Measurements from ENCODE around the gene CENPS. TPM values are rescaled to one million over a fixed set of nuclear protein-coding genes. Genes with fewer than 3 reads are reported as not detected.

CENPS gene
- total and polyA plus RNA-seq, 2 of the 13 experiments (the other 11 are each of a cell fraction or from before 2014, with no cell fraction given) = 3.3 to 22.0 TPM

DNA sequence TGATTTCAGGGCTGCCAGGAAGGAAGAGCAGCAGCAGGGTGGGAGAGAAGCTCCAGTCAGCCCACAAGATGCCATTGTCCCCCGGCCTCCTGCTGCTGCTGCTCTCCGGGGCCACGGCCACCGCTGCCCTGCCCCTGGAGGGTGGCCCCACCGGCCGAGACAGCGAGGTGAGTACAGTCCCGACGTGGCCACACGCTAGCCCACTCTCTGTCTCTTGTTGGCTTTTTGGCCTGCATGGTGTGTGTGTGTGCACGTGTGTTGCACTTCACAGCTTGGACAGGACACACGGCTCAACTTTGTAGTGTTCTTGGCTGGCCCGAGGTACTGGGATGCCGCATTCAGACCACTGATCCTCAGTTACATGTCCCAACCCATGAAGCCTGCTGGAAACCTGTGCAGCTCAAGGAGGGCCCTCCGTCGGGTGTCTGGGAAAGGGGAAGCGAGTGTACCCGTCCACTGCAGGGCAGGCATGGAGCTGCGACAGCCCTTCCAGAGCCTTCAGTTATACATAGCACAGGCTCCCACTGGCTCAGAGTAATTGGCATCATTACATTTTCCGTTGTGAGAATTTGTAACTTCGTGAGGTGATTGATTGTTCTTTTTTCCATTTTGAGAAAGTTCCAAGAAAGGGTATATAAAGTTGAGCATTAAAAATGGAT lies 20.1 kb downstream of the CENPS start:
- WGBS (ENCODE audit: low lambda C conversion rate) = 95% methylated on average over 11 of the region's 21 CpGs
- POLR2A ChIA-PET = no interaction called here
- no peaks in the 10 kb centered on the region for H3K79me2 ChIP-seq (ENCODE audit: insufficient read depth, low read length)
- no peak overlapping the region for H3K9ac ChIP-seq (ENCODE audit: insufficient read depth, low read depth, low read length)
- no peak overlapping the region for H3K4me3 ChIP-seq (replicated peaks in 1 of 3; ENCODE audit: insufficient read depth in 1 of 3, low read depth in 2 of 3, low read length in 3 of 3)
- H3K4me2 ChIP-seq (ENCODE audit: low read depth, low read length) = no peak overlapping the region
- no peaks in the 10 kb centered on the region for H3K27me3 ChIP-seq (ENCODE audit: control insufficient read depth in 1 of 2, insufficient read depth in 2 of 2, low read length in 2 of 2)
- H3K36me3 ChIP-seq (replicated peaks in 1 of 2; ENCODE audit: control insufficient read depth in 1 of 2, insufficient read depth in 2 of 2, low read length in 2 of 2) = no peaks in the 10 kb centered on the region; a peak in 1 of 5 replicates
- no peak for DNase-seq (ENCODE audit: low spot score)
- no peaks in the 10 kb centered on the region for H4K20me1 ChIP-seq (ENCODE audit: insufficient read depth, low read length)
- no peak for FAIRE-seq
- H2AFZ ChIP-seq (ENCODE audit: low read length) = no peak overlapping the region
- ATAC-seq = peak; percentile 49
- H3K9me3 ChIP-seq (ENCODE audit: low read length) = no peaks in the 10 kb centered on the region
- no TSS peak for BruUV-seq (replicated peaks)
- intact Hi-C loops (cut with micrococcal nuclease; ENCODE audit: unreplicated experiment) = no loop called here
- CTCF ChIA-PET (ENCODE audit: low intra/inter-chr PET ratio, low total read pairs) = no interaction called here
- in situ Hi-C loops (cut with HindIII; ENCODE audit: extremely low pct_ligation_motif_present, low pct_unique_long_range_greater_than_20kb) = no loop called here
- TF ChIP-seq NR2F6 (IDR thresholded peaks at IDR 0.05) (no peak), NR2F6 (CRISPR knock-in tag; IDR thresholded peaks at IDR 0.05) (no peak), AGO2 (optimal IDR thresholded peaks at IDR 0.05; ENCODE audit: low read depth, low read length) (peak; percentile 62), KDM5B (CRISPR knock-in tag; IDR thresholded peaks at IDR 0.05; ENCODE audit: borderline replicate concordance) (no peak), KLF16 (CRISPR knock-in tag; IDR thresholded peaks at IDR 0.05) (no peak), ZNF891 (CRISPR knock-in tag; IDR thresholded peaks at IDR 0.05) (no peak), MTF1 (CRISPR knock-in tag; IDR thresholded peaks at IDR 0.05) (no peak), ZNF878 (CRISPR knock-in tag; IDR thresholded peaks at IDR 0.05) (no peak), ZFP36L2 (CRISPR knock-in tag; IDR thresholded peaks at IDR 0.05) (no peak)
- TF ChIP-seq, protein P1, sequence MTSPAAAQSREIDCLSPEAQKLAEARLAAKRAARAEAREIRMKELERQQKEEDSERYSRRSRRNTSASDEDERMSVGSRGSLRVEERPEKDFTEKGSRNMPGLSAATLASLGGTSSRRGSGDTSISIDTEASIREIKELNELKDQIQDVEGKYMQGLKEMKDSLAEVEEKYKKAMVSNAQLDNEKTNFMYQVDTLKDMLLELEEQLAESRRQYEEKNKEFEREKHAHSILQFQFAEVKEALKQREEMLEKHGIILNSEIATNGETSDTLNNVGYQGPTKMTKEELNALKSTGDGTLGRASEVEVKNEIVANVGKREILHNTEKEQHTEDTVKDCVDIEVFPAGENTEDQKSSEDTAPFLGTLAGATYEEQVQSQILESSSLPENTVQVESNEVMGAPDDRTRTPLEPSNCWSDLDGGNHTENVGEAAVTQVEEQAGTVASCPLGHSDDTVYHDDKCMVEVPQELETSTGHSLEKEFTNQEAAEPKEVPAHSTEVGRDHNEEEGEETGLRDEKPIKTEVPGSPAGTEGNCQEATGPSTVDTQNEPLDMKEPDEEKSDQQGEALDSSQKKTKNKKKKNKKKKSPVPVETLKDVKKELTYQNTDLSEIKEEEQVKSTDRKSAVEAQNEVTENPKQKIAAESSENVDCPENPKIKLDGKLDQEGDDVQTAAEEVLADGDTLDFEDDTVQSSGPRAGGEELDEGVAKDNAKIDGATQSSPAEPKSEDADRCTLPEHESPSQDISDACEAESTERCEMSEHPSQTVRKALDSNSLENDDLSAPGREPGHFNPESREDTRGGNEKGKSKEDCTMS (CRISPR knock-in tag; conservative IDR thresholded peaks at IDR 0.05) = no peak
- no peaks in the 10 kb centered on the region for H3K4me1 ChIP-seq (ENCODE audit: insufficient read depth, low read length)
- no peak overlapping the region for H3K27ac ChIP-seq (ENCODE audit: extremely low read length, insufficient read depth, low read length)
